Activated naive CD4-positive, alpha-beta T cell treated with anti-CD3 and anti-CD28 coated beads, Interleukin-2, amount 50 U/mL, for 16 hours (primary cell): ENCODE results near the gene NMNAT3.

Experiments
- DNase-seq: peaks from one replicate; pipeline ENCODE4 v3.0.0-alpha.2; 2020

NMNAT3 gene

DNA sequence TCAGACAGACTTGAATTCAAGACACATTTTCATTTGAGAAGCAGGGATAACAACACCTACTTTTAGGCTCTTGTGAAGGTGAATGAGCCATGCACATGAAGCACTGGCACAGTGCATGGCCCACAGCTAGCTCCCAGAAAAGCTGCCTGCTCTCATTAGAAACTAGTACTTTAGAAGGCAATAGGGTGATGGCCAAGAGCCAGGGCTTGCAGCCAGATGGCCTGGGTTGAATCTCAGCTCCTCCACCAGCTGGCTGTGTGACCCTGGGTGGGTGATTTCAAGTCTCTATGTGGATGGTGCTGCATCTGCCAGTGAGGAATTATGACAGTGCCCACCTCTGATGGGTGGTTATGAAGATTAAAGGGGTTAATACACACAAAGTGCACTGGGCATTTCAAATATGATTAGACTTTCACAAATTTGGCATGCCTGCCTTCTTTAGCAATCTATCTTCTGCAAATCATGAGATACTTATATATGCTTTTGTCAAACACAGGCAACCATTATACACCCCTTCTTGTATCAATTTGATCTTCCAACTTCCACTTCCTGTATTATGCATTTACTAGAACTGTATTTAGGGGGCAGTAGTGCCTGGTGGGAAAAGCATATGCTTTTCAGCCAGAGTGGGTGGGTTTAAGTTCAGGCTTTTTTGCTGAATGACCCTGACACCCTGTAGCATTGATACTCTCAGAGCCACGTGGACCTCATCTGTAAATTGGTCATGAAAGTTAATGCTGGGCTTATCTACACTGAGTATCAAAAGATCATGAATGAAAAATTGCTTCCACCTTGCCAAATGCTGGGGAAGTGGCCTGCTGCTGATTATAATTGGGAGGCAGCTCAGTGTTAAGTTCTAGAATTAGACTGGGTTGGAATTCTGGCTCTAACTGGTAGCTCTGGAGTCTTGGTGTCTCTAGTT, 103.5 kb downstream of the NMNAT3 start:
- DNase-seq = no peak

DNA sequence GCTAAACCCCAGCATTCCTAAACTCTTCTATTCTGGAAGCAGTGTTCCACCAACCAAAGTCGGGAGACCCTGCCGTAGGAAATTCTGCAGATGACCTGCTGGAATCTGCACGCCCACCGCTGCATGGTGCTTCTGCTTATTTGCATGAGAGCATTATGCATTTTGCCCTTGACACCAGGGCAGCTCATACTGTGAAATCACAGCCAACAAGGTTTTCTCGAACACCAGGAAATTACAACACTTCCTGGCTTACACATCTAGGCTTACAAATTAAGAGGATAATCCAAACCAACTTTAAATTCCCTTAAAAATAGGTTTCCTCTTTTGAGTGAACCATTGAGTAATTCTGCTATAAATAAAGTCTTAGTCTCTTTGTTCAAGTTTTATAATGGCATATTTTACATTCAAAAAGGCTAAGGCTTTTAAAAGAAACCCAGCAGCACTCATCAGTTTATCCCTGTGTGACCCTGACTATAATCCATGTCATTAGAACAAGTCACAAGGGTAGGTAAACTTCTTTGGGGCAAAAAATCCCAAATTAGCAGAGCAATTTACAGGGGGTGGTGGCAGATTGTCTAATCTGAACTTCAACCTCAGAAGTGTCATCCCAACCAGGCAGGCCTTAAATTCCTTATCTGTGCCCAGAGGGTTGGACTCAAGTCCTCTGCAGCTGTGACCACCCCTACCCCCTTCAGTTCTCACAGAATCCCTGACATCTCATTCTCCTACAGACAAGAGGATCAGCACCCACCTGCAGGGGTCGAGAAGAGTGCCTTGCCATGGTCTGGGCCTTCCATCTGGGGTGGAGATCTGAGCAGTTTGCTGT, 104.7 kb downstream of the NMNAT3 start:
- DNase-seq = no peak

DNA sequence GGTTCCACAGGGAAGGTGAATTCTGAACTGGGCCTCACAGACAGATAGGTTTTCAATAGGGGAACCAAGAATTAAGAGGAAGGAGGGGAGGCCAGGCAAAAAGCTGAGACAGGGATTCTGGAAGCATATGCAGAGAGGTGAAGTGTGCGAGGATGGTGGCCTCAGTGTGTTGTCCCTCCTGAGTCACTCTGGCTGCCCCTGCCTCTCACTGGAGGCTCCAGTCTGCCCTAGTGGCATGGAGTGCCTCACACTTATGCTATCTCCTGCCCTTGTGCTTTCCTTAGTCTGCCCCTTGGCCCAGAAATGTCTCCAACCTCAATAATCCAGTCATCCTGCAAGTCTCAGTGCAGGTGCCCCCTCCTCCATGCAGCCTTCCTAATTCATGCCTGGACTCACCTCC, 106.1 kb downstream of the NMNAT3 start:
- DNase-seq = no peak

DNA sequence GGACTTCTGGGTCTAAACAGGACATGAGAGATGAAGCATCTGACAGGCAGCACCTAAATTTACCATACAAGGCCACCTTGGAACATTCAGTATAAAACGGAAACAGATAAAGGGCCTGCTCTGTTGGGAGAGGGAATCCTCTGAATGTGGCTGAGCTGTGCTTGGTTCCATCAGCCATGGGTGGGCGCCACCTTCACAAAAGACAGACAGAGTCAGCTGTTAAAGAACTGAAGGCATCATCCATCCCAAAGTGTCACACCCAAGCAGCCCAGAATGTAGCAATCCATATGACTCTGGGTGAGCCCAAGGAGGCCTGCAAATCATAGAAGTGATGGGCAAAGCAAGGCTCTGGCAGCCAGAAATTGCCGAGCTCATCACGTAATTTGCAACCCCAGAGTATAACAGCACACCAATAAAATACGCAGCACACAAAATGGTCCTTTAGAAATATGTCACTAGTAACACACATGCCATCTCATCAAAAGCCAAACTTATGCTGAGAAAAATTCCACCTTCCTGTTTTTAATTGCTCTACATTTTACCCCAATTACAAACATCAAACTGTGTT, 113.4 kb downstream of the NMNAT3 start:
- no peak for DNase-seq

DNA sequence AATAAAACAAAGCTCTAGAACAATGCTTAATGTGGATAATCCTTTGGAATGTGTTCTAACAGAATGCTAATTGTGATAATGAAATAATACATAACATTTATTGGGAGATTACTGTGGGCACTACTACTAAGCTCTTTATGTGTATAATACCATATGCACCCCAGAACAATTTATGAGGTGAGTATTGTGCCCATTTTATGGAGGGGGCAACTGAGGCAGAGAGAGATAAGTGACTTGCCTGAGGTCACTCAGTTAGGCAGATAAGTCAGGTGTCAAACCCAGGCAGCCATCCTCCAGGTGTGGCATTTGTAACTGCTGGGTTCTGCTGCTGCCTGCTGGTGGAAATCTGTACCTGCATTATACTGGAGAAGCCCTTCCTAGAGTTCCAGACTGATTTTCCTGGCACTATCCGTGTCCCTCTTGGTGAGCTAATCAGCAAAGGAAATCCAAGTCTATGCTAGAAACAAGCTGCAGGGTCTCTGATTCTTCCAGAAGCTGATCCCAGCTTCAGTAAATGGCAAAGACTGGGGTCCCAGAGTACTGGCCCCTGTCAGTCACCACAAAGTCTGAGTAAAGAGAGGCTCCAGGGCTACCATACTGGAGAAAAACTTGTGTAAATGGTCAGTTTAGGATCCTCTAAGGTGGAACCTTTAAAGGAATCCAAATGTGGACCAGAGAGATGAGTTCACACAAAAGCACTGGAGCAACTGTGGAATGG, 115.7 kb downstream of the NMNAT3 start:
- no peak for DNase-seq

DNA sequence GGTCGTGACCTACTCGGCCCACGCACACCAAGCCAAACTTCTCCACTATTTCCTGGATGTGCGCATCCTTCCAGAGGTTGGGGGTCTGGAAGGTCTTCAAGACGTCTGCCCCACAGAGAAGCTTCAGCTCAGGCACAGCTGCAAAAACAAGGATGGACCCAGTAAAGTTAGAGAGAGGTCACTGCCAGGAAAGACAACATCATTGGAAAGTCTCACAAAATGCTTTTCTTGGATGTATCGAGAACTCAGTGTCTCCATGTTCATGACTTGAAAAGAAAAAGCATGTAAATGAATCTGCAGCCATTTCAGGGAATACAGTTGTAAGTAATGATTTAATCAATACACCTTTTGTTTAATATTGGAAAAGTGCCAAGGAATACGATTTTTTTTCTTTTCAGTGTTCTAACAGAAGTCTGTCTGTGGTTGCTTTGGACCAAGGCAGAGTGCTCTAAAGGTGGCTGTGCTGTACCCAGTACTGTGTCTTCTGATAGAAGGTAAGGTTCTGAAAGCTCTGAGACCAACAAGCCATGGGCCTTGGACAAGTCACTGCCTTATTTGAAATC, 116.4 kb downstream of the NMNAT3 start:
- DNase-seq = no peak

DNA sequence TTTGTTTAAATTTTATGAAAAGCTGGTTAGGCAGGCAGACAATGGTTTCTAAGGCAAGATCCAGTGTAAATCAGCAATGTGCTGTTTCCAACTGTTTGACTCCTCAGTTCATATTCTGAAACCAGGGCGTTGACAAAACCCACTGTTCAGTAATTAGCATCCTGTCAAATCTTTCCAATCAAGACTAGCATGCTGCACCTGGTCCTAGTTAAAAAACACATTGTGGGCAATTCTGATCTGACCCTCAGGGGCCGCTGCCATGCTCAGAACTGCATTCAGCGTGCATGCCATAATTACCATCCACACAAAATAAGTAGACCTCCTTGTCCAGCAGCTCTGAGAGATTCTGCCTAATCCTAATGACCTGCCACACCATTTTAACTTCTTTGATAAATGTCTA, 117.4 kb downstream of the NMNAT3 start:
- no peak for DNase-seq

DNA sequence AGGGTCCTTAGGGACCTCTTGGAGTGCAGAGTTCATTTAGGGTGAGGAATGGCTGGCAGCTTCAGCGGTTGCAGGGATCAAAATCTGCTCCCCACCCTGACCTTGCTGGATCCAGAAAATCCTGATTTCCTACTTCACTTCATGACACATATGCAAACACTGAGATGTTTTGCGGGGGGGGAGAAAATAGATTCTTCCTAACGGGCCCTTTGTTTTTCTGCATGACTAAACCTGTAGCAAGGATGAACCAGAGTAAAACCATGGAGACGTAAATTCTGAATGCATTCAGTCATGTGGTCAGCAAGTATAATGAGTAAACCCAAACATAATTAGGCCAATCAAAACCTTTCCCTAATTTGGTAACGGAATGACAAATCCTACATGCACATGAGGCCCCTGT, 118.2 kb downstream of the NMNAT3 start:
- no peak for DNase-seq

DNA sequence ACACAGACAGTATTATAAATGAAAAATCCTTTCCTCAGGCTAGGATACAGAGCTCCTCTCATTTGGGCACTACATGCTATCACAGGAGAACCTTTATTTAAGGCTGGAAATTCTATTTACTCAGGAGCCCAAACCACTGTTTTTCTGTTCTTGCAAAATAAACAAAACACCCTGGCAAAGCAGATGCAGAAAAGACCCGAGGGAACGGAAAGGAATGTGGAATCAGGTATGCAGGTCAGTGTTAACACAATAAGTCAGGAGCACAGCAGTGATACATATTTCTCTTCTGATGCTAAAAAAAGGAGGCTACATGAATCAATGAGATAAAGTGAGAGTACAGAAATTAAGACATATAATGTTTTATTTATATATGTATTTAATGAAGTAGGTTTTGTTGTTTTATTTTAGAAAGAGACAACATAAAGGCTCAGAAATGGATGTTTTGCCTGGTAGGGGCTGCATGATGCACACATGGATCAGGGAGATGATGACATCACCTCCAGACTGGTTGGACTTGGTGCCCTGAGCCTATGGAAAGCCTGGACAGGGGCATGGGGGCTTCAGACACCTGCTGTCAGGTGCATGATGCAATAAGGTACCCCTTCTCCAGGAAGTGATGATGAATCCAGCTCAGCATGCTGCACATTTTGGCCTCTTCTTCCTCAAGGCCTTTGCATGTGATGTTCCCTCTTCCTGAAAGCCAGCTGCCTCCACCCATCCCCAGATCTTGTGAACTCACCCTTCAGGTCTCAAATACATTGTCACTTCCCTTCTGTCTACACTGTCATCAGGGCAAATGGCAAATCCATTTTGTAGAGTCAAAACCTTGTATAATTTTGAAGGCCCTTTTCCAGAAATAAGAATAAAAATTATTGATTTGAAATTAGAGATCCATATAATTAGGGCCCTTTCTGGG, 119.2 kb downstream of the NMNAT3 start:
- no peak for DNase-seq

DNA sequence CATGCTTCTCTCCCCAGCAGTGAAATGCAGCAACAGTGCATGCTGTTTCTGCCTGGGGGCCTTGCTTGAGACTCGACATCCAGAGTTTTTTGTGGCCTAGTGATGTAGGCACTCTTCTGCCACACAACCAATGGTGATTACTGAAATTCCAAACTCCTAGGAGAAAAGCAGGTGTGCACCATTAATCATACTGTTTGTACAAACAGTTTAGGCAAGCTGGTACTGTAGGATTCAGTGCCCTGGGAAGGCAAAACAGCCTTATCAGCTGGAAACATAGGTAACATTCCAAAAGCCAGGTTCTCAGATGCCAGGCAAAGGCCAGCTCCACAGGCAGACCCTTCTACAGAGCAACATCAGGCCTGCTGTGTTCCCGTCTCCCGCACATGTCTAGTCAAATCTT, 120.7 kb downstream of the NMNAT3 start:
- DNase-seq = no peak

DNA sequence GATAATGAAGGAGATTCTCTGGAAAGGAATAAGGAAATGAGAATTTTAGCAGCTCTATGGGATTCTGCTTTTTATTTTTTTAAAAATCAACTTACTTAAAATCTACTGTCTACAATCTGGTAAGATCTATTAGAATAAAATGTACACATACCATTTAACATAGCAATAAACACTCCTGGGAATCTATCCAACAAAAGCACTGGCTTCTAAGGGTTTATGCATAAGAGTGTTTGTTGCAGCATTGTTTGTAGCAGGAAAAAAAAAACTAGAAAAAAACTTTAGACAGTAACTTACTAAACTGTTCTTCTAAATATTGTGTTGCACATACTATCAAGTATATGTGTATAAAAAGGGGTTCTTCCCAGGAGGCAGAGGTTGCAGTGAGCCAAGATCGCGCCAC, 122.5 kb downstream of the NMNAT3 start:
- DNase-seq = no peak

DNA sequence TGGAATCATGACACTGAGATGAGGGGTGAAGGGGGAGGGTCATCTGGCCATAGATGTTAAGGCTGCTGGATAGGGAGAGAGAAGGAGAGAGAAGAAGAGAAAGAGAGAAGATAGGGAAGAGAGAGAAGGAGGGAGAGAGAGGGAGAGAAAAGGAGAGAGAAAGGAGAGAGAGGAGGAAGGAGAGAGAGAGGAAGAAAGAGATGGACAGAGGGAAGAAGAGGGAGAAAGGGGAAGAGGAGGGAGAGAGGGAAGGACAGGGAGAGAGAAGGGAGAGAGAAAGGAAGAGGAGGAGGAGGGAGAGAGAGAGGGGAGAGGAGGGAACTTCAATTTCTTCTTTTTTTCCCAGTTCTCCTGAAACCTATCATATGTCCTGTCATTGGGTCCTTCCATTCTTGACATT, 123.1 kb downstream of the NMNAT3 start:
- no peak for DNase-seq

DNA sequence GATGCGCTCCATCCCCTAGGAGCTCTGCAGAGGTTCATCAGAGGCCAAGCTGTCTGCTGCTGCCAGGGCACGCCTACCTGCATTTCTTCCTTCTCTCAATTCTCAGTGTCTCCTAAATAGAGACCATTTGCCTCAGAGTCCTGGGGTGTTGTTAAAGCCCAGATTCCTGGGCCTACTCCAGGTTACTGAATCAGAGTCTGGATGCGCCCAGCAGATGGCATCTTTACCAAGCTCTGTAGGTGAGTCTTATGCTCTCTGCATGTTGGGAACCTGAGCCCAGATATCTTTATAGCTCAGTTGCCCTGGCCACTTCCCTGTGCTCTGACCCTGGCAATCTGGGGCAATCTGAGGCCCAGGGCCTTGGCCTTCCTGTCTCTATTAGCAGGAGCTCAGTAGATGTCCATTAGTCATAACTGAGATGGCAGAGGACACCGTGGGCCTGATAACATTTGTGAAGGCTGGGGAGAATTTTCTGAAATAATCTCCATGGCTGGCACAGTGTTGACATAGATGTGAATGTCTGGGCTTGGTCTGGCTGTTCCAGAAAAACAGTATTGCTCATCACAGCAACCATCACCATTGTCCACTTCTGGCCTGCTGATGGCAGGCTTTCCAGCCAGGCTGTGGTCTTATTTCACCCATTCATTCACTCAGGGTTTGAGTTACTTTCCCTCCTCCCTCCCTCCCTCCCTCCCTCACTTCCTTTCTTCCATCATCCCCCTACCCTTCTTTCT, 125.0 kb downstream of the NMNAT3 start:
- no peak for DNase-seq

DNA sequence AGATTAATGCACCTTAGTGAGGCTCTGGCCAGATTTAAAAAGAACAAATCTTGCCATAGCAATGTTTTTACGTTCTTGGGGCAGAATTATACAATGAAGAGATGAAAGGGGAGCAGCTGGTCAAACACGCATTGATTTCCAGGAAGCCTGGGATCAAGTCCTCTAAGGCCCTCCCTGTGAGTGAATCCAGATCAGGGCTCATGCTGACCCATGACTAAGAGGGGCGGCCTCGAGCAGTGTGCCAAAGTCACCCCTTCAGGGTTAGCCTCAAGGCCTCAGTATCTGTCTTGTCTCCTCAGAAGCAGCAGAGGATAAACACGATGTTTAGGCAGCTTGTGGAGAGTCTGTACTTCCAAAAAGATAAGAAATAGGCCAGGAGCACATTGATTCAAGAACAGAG, 129.0 kb downstream of the NMNAT3 start:
- no peak for DNase-seq

DNA sequence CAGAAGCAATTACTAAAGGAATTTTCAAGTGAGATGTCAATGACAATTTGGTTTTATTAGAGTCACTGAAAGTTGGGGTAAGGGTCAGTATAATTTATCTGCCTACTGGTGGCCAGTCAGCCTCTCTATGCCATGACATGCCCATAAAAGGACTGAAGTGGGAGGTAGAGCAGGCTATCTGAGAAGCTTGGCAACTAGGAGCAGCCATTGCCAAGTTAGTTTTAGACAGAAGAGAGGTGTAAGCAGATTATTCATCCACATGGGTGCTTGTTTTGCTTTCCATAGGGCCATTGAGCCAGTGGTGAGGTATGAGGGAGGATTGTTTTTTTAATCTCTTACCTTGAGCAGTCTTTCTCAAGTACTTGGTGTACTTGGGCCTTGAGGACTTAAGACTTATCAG, 130.1 kb downstream of the NMNAT3 start:
- no peak for DNase-seq

DNA sequence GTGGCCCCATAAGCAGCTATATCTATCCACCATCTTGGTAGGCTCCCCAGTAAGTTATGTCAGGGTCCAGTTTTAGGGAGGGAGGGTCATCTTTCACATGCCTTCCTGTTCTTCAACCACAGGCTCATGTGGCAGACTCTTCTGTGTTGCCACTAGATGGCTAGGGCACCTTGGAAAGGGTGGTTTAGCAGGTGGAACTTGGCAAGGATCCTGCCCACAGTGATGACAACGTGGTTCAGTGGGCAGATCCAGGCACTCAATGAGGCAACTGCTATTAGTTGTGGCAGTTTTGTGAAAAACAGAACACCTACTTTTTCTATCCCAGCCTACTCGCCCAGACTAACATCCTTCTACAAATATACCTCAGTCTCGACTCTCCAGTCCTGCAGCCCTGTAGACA, 131.0 kb downstream of the NMNAT3 start:
- DNase-seq = no peak

DNA sequence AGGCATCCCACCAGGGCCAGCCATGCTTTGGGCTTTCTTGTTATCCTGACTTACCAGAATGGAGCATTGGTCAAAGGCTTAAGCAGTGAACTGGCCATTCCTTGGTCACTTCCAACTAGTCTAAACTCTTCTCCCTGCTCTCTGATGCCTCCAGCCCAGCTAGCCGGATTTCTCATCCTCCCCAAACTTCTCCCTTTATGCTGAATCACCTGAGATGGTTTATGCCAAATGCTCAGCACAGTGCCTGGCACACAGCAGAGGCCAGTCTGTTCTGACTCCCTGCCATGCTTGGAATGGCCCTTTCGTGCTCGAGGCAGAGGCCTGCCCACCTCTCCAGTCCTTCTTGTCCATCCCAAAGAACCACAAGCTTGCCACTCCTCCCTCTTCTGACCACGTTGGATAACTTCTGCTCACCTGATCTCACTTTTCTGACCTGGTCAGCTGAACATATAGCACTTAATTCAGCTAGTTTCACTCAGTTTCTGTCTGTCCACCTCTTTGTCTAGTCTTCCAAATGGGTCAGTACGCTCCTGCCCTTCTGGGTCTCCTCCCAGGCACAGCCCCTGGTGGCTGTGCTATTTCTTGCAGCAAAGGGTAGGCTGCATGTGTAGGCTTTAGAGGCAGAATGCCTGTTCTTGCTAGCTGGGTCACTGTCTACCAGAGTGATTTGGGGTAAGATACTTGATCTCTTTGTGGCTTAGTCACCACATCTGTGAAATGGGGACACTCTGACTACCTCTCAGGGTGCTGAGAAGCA, 136.1 kb downstream of the NMNAT3 start:
- DNase-seq = no peak

DNA sequence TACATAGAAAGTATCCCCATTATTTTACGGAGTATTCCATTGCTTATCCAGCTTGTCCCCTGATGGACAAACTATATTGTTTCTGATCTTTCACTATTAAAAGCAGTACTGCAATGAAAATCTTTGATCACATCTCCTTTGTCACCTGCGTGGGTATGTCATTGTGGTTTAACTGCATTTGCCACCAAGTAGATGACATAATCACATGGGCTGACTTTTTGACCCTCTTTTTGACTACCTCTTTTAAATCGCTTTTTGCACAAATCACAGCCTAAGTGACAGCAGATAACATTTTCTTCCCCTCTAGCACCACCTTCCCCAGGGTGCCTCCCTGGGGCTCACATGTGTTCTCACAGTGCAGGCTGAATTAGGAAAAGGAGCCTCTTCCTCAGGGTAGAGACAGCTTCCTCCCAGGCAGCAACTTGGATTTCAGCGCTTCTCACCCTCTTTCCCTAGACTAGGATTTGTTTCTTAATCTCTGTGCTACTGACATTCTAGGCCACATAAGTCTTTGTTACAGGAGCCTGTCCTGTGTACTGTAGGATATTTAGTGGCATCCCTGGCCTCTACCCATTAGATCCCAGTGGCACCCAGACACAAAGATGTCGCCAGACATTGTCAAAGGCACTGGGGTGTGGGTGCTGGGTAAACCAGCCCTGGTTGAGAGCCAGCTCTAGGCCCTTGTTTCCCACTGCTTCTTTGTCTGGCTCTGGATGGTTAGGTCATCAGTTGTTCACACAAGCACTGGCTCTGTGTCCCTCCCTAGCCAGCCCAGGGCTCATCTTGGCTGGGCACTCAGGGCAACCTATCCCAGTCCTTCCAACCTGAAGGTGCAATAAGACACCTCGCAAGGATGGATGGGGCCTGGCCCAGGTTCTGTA, 136.9 kb downstream of the NMNAT3 start:
- DNase-seq = no peak

DNA sequence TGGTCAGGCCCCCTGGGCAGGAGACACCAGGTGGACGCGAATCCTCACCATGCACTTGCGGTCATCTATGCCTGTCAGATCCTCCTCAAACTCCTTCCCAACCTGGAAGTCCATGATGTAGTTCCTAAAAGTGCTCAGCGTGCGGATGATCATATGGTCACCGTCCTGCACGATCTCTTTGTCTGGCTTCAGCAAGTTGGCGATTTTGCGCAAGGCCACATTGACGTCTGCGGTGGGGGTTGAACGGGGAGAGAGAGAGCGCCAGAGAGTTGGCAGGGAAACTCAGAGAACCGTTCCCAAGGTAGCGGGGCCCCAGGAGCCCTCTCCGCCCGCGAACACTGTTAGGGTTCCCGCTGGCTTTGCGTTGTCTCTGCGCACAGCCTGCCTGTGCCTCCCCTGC, 139.0 kb downstream of the NMNAT3 start:
- no peak for DNase-seq
